Measurements from ENCODE around the gene SFSWAP.

DNA sequence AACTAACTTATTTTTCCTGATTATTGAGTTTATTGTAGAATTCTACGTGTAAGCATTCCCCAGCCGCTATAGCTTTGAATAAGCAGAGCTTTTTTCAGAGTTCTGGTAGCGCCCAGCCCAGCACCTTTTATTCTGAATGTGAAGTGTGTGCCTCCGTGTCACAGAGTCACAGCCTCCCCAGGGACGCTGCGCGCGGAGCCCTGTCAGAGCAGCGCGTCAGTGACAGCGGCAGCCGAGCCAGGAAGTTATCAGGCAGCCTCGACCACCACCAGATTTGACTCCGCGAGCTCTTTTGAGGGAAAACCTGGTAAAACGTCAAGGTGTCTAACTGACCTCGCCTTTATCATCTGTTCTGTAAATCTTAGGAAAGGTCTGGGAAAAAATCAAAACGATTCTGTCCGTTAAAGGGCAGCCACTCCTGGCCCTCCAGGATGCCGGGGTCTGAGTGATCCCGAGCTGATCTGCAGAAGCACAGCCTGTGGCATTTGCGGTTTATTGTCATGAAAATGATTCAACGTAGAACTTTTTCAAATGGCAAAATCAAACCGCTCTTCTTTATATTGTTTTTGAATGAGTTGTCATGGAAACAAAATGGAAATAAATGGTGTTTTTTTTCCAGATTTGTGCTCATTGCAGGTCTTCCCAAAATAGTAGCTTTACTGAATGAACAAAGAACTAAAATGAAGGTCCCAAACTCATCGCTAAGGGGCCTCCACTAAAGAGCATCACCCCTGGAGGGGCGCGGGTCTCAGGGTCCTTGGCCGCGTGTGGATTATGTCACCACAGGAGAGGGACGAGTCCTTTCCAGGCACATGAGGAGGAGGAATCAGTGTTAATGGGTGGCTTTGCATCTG is 74.2 kb downstream of the SFSWAP start:
- TF ChIP-seq POLR2A (IDR thresholded peaks at IDR 0.05) = no peak
- TF ChIP-seq, protein P1, sequence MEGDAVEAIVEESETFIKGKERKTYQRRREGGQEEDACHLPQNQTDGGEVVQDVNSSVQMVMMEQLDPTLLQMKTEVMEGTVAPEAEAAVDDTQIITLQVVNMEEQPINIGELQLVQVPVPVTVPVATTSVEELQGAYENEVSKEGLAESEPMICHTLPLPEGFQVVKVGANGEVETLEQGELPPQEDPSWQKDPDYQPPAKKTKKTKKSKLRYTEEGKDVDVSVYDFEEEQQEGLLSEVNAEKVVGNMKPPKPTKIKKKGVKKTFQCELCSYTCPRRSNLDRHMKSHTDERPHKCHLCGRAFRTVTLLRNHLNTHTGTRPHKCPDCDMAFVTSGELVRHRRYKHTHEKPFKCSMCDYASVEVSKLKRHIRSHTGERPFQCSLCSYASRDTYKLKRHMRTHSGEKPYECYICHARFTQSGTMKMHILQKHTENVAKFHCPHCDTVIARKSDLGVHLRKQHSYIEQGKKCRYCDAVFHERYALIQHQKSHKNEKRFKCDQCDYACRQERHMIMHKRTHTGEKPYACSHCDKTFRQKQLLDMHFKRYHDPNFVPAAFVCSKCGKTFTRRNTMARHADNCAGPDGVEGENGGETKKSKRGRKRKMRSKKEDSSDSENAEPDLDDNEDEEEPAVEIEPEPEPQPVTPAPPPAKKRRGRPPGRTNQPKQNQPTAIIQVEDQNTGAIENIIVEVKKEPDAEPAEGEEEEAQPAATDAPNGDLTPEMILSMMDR (IDR thresholded peaks at IDR 0.05) = no peak
